ENCODE measurements around the gene HAUS3.

DNA sequence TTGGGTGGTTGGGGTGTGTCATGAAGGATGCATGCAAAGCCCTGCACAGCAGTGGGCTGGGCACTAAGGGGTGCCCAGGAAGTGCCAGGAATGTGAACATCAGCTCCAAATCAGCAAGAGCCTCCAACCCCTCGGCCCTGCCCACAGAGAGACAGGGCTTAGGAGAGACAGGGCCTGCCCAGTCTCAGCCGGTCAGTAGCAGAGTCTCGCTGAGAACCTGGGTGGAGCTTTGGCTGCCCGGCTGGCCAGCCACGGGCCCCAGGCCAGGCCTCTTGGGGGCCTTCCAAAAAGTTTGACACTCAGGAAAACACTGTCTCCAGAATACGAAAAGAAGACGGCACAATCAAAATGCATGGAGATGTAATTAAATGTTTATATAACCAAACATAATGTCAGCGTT is 24.3 kb upstream of the HAUS3 start:
- TF ChIP-seq SUZ12 (IDR thresholded peaks at IDR 0.05; ENCODE audit: extremely low read depth, insufficient read depth, insufficient read length): no peak
- TF ChIP-seq YY1 (IDR thresholded peaks at IDR 0.05; ENCODE audit: insufficient read depth, insufficient read length): no peak

Measured in NT2/D1 (cell line).